IMR-90 (cell line): ENCODE results near the gene MRPL10.

Source experiments
- CEBPB ChIP-seq: IDR thresholded peaks from 2 replicates; pipeline ENCODE4 v1.6.1; 2012; ENCODE audit warnings: low read depth, low read length, improper control_type of control experiment
- CHD1 ChIP-seq: IDR thresholded peaks from 2 replicates; pipeline ENCODE4 v1.6.1; 2012; ENCODE audit warnings: low read depth, low read length, improper control_type of control experiment
- FOS ChIP-seq: fragments of 150-350 bp; IDR thresholded peaks from 2 replicates; pipeline ENCODE4 v1.6.1; 2016; ENCODE audit warnings: low read depth, low read length
- MAFK ChIP-seq: IDR thresholded peaks from 2 replicates; pipeline ENCODE4 v1.6.1; 2012; ENCODE audit warnings: low read depth, low read length, improper control_type of control experiment
- POLR2A ChIP-seq: IDR thresholded peaks from 2 replicates; pipeline ENCODE4 v1.6.1; 2012; ENCODE audit warnings: mild to moderate bottlenecking, low read depth, low read length
- RCOR1 ChIP-seq: IDR thresholded peaks from 2 replicates; pipeline ENCODE4 v1.6.1; 2012; ENCODE audit warnings: mild to moderate bottlenecking, low read length, improper control_type of control experiment; ENCODE audit not compliant: insufficient replicate concordance
- SMC3 ChIP-seq: fragments of 150-350 bp; IDR thresholded peaks from 2 replicates; pipeline ENCODE4 v1.6.1; 2016; ENCODE audit warnings: low read depth, mild to moderate bottlenecking, antibody characterized with exemption, low read length, moderate library complexity
- TF ChIP-seq, protein P1 (sequence below): conservative IDR thresholded peaks from 2 replicates; pipeline ENCODE4 v1.5.1; 2012; ENCODE audit warnings: mild to moderate bottlenecking, low read depth, low read length, improper control_type of control experiment
- TF ChIP-seq, protein P2 (sequence below): fragments of 150-350 bp; IDR thresholded peaks from 2 replicates; pipeline ENCODE4 v1.6.1; 2016; ENCODE audit warnings: low read depth, mild to moderate bottlenecking, low read length, moderate library complexity, borderline replicate concordance
- TF ChIP-seq, protein P3 (sequence below): fragments of 150-350 bp; IDR thresholded peaks from 2 replicates; pipeline ENCODE4 v1.6.1; 2017; ENCODE audit warnings: mild to moderate bottlenecking, antibody characterized with exemption, low read length, low read depth

DNA sequence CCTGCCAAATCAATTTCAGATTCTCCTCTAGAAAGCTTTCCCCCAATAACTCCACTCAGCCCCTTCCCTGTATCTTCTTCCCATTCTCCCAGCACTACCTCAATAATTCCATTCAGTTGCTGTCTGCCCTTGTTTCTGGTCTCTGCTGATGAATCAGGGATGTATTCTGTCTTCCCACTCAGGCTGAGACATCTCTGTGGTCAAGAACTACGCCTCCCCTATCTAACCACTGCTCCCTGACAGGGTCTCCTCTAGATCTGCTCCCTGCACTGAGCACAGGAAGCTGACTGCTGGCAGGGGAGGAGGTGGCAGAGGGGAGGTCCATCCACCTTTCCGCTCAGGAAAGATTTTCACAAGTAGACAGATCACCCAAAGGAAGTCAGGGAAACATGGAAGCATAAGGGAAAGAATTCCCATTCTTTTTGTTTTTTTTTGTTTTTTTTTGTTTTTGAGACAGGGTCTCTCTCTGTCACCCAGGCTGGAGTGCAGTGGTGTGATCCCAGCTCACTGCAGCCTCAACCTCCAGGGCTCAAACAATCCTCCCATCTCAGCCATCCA is 47.8 kb upstream of the MRPL10 start:
- TF ChIP-seq POLR2A: no peak
- TF ChIP-seq, protein P1, sequence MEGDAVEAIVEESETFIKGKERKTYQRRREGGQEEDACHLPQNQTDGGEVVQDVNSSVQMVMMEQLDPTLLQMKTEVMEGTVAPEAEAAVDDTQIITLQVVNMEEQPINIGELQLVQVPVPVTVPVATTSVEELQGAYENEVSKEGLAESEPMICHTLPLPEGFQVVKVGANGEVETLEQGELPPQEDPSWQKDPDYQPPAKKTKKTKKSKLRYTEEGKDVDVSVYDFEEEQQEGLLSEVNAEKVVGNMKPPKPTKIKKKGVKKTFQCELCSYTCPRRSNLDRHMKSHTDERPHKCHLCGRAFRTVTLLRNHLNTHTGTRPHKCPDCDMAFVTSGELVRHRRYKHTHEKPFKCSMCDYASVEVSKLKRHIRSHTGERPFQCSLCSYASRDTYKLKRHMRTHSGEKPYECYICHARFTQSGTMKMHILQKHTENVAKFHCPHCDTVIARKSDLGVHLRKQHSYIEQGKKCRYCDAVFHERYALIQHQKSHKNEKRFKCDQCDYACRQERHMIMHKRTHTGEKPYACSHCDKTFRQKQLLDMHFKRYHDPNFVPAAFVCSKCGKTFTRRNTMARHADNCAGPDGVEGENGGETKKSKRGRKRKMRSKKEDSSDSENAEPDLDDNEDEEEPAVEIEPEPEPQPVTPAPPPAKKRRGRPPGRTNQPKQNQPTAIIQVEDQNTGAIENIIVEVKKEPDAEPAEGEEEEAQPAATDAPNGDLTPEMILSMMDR: no peak
- TF ChIP-seq MAFK: no peak
- TF ChIP-seq, protein P2, sequence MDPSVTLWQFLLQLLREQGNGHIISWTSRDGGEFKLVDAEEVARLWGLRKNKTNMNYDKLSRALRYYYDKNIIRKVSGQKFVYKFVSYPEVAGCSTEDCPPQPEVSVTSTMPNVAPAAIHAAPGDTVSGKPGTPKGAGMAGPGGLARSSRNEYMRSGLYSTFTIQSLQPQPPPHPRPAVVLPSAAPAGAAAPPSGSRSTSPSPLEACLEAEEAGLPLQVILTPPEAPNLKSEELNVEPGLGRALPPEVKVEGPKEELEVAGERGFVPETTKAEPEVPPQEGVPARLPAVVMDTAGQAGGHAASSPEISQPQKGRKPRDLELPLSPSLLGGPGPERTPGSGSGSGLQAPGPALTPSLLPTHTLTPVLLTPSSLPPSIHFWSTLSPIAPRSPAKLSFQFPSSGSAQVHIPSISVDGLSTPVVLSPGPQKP: no peak
- TF ChIP-seq SMC3: no peak
- TF ChIP-seq RCOR1: no peak
- no peak for TF ChIP-seq CHD1
- TF ChIP-seq, protein P3, sequence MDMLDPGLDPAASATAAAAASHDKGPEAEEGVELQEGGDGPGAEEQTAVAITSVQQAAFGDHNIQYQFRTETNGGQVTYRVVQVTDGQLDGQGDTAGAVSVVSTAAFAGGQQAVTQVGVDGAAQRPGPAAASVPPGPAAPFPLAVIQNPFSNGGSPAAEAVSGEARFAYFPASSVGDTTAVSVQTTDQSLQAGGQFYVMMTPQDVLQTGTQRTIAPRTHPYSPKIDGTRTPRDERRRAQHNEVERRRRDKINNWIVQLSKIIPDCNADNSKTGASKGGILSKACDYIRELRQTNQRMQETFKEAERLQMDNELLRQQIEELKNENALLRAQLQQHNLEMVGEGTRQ: no peak
- no peak for TF ChIP-seq CEBPB
- TF ChIP-seq FOS: no peak
